Omental fat pad (tissue), 4 donors: Measurements from ENCODE around the gene TARDBP. TPM values are rescaled to one million over a fixed set of nuclear protein-coding genes. Genes with fewer than 3 reads are reported as not detected.

Experiments used
- ATAC-seq: fragments of 150-250 bp; one replicate; pipeline ENCODE4 v1.9.1; 2016; ENCODE audit warnings: mild to moderate bottlenecking, moderate library complexity; ENCODE audit not compliant: low FRiP score
- DNase-seq: peaks from one replicate; pipeline ENCODE4 v3.0.0-alpha.2; 2019; ENCODE audit warnings: low spot score
- total RNA-seq, 4 donors: library from RNA; depleted of rRNA; stranded (reverse); fragments of >200 nt; gene quantifications; one replicate each; pipeline ENCODE4 v1.1.0, GENCODE V29; 2016
- TF ChIP-seq, protein P1 (sequence below), 3 donors: fragments of 450-650 bp; IDR thresholded peaks; one replicate each; pipeline ENCODE4 v1.5.1; 2016 to 2017; ENCODE audit warnings: antibody characterized with exemption in 3 of 3, mild to moderate bottlenecking in 3 of 3, moderate library complexity in 2 of 3

TARDBP gene
- total RNA-seq, 4 donors from 2014 or later, result 73.8 to 188 (median 124) TPM

DNA sequence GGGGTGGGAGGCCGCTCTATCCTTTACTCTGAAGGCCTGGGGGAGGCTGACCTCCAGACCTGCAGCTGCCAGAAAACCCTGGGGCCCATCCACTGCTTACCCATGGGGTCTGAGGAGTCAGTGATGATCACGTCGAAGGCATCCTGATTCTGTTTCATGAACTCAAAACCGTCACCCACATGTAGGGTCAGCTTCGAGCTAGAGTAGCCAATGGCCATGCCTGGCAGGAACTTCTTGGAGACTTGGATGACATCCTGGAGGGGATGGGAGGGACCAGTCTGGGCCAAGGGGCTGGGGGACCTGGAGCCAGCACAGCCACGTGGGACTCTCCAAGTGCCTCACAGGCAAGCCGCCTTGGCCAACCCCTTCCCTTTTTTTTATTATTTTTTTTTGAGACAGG lies 44.0 kb downstream of the TARDBP start:
- DNase-seq (no peak), ATAC-seq (no peak)
- TF ChIP-seq, protein P1, sequence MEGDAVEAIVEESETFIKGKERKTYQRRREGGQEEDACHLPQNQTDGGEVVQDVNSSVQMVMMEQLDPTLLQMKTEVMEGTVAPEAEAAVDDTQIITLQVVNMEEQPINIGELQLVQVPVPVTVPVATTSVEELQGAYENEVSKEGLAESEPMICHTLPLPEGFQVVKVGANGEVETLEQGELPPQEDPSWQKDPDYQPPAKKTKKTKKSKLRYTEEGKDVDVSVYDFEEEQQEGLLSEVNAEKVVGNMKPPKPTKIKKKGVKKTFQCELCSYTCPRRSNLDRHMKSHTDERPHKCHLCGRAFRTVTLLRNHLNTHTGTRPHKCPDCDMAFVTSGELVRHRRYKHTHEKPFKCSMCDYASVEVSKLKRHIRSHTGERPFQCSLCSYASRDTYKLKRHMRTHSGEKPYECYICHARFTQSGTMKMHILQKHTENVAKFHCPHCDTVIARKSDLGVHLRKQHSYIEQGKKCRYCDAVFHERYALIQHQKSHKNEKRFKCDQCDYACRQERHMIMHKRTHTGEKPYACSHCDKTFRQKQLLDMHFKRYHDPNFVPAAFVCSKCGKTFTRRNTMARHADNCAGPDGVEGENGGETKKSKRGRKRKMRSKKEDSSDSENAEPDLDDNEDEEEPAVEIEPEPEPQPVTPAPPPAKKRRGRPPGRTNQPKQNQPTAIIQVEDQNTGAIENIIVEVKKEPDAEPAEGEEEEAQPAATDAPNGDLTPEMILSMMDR (IDR thresholded peaks at IDR 0.05), result no peak

- TF ChIP-seq, protein P1 (IDR thresholded peaks at IDR 0.05), result no peak
- no peak for DNase-seq
- no peak for ATAC-seq
Measured at GRCh38 chr1:11057477-11057876, 45.0 kb downstream of the TARDBP start.

DNA sequence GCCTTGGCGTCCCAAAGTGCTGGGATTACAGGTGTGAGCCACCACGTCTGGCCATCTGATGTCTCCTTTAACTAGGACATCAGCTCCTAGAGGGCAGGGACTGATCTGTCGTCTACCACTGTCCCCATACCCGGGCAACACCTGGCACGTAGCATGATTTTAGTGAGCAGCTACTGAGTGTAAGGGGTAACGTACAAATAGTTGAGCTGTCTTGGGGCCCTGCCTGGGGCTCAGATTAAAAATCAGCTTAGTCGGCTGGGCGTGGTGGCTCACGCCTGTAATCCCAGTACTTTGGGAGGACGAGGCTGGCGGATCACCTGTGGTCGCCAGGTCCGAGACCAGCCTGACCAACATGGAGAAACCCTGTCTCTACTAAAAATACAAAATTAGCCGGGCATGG lies 45.6 kb downstream of the TARDBP start:
- ATAC-seq (no peak), DNase-seq (no peak)
- TF ChIP-seq, protein P1 (IDR thresholded peaks at IDR 0.05), result no peak

GRCh38 chr1:11058595-11059154 lies 46.2 kb downstream of the TARDBP start:
- TF ChIP-seq, protein P1 (IDR thresholded peaks at IDR 0.05), result no peak
- no peak for ATAC-seq
- no peak for DNase-seq

GRCh38 chr1:11059155-11059967 lies 46.9 kb downstream of the TARDBP start:
- ATAC-seq (peak; percentile 9), DNase-seq (no peak)
- TF ChIP-seq, protein P1 (IDR thresholded peaks at IDR 0.05), result no peak

DNA sequence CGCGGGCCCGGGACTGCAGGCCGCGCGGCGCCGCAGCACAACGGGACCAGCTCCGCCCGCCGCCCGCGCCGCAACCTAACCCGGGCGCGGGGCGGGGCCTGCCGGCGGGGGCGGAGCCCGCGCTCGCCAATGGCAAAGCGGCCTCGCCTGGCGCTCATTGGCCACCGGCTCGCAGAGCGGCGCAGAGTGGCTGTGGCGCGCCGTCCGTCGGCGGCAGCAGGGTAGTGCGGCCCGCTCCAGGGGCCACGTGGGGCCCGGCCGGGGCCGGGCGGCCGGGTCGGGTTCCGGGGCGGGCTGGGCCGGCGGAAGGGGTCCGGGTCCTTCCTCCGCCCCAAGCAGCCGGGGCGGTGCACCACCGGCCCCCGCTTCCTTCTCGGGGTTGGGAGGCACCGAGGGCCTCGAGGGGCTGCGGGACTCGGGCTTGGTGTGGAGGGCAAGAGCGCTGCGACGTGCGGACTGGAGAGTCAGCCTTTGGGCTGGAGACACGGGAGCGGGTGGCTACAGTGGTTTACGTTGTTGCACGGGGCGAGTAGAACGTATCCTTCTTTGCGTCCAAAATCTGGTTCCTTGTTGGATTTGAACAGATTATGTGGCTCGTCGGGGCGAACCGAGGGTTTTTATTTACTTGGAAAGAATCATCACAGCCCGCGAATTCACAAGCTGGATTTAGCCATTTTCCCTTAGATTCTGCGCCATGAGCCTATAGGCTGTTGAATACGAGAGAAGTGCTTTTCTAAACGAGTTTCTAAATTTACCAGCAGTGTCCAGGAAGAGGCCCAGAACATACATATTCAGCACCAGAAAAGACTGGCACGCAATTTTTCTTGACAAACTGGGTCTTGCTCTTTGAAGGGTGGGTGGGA lies 47.7 kb downstream of the TARDBP start, which contains the start of gene SRM:
Gene SRM, minus strand, starts transcription at position 51 of the 863 bp plus-strand sequence. CDS start 75 bp downstream, outside the sequence.
- DNase-seq, result peak; percentile 73
- TF ChIP-seq, protein P1 (IDR thresholded peaks at IDR 0.05), result peak in 1 of 3 donors; percentile 12
- ATAC-seq, result peak; percentile 99
